Activated CD4-positive, CD25-positive, alpha-beta regulatory T cell treated with anti-CD3 and anti-CD28 coated beads, Interleukin-2, amount 50 U/mL, for 72 hours (primary cell): ENCODE measurements around the gene TTYH1.

Source experiments
- DNase-seq: peaks from one replicate; pipeline ENCODE4 v3.0.0; 2021

The TTYH1 gene

GRCh38 chr19:54485851-54486250 lies 70.6 kb downstream of the TTYH1 start:
- DNase-seq = no peak
